Mucosa of rectum (tissue), 2 donors: ENCODE results near the gene COMMD10.
"Not testable (repeated sequence)": the region's sequence is repeated elsewhere in the genome, so short reads cannot be mapped to it uniquely, and the experiment has no call there.

Experiments used
- H3K27ac ChIP-seq, 2 donors: one replicate each; pipeline ENCODE4 v1.7.0; 2013; ENCODE audit warnings: inconsistent platforms in 2 of 2, low read depth in 2 of 2, low read length in 2 of 2
- H3K27me3 ChIP-seq, 2 donors: one replicate each; pipeline ENCODE4 v1.7.0; 2013; ENCODE audit warnings: low read length in 2 of 2; ENCODE audit not compliant: control insufficient read depth in 2 of 2, insufficient read depth in 2 of 2
- H3K36me3 ChIP-seq, 2 donors: one replicate each; pipeline ENCODE4 v1.7.0; 2013; ENCODE audit warnings: low read length in 2 of 2; ENCODE audit not compliant: control insufficient read depth in 2 of 2, insufficient read depth in 2 of 2
- H3K4me1 ChIP-seq, 2 donors: one replicate each; pipeline ENCODE4 v1.7.0; 2013; ENCODE audit warnings: low read length in 2 of 2, mild to moderate bottlenecking in 1 of 2; ENCODE audit not compliant: control insufficient read depth in 2 of 2, insufficient read depth in 2 of 2
- H3K4me3 ChIP-seq, 2 donors: one replicate each; pipeline ENCODE4 v1.7.0; 2013; ENCODE audit warnings: low read length in 2 of 2
- H3K9ac ChIP-seq, 2 donors: one replicate each; pipeline ENCODE4 v1.7.0; 2013; ENCODE audit warnings: low read length in 2 of 2, low read depth in 1 of 2, mild to moderate bottlenecking in 1 of 2
- H3K9me3 ChIP-seq, 2 donors: one replicate each; pipeline ENCODE4 v1.7.0; 2013; ENCODE audit warnings: low read length in 2 of 2; ENCODE audit not compliant: control insufficient read depth in 2 of 2
- donor health status: healthy.
- donor health status: Normal muscosa, but diverticular disease.

The COMMD10 gene

GRCh38 chr5:116062352-116062751, 22.5 kb upstream of the COMMD10 start:
- no peaks in the 10 kb centered on the region for H3K4me1 ChIP-seq
- no peak overlapping the region for H3K27ac ChIP-seq
- H3K9me3 ChIP-seq: no peaks in the 10 kb centered on the region
- H3K27me3 ChIP-seq: peaks cover 0 to 4% of the 10 kb centered on the region in 2 donors
- no peak overlapping the region for H3K4me3 ChIP-seq
- no peak overlapping the region for H3K9ac ChIP-seq
- no peaks in the 10 kb centered on the region for H3K36me3 ChIP-seq

DNA sequence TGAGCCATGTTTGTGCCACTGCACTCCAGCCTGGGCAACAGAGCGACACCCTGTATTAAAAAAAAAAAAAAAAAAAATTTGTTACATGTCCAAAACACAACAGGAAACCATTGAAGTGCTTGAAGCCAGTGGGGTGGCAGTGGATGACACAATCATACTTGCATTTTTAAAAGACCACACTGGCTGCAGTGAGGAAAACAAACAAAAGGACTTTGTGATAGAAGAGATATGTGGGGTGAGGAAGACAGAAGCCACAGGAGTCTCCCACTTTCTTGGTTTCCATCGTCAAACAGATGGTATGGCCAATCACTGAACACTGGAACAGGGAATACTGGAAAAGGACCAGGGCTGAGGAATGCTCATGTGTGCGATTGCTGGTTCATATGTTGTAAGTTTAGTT, 20.9 kb upstream of the COMMD10 start:
- Histone ChIP-seq H3K36me3 (no peaks in the 10 kb centered on the region), H3K9ac (no peak overlapping the region), H3K4me3 (no peak overlapping the region), H3K27ac (no peak overlapping the region), H3K27me3 (peaks cover 0 to 4% of the 10 kb centered on the region in 2 donors), H3K9me3 (no peaks in the 10 kb centered on the region), H3K4me1 (no peaks in the 10 kb centered on the region)

- H3K4me3 ChIP-seq: no peak overlapping the region
Observed at GRCh38 chr5:116068028-116068632, 16.7 kb upstream of the COMMD10 start.

DNA sequence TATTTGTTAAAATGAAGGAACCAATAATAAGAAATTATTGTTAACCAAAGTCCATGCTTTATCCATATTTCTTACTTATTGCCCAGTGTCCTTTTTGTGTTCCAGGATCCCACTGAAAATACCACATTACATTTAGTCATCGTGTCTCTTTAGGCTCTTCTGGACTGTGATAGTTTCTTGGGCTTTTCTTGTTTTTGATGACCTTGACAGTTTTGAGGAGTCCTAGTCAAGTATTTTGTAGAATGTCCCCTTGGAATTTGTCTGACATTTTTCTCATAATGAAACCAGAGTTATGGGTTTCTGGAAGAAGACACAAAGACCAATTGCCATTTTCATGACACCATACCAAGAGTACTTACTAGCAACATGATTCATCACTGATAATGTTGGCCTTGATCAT, 13.6 kb upstream of the COMMD10 start:
- Histone ChIP-seq H3K9me3 (no peaks in the 10 kb centered on the region), H3K9ac (no peak overlapping the region), H3K27me3 (peaks cover 3 to 4% of the 10 kb centered on the region in 2 donors), H3K36me3 (no peaks in the 10 kb centered on the region), H3K27ac (no peak overlapping the region), H3K4me3 (no peak overlapping the region), H3K4me1 (no peaks in the 10 kb centered on the region)

More at GRCh38 chr5:116068028-116068632, 16.7 kb upstream of the COMMD10 start:
- Histone ChIP-seq H3K9ac (no peak overlapping the region), H3K27ac (no peak overlapping the region), H3K36me3 (no peaks in the 10 kb centered on the region), H3K27me3 (peaks cover 3 to 4% of the 10 kb centered on the region in 2 donors), H3K9me3 (no peaks in the 10 kb centered on the region), H3K4me1 (no peaks in the 10 kb centered on the region)

DNA sequence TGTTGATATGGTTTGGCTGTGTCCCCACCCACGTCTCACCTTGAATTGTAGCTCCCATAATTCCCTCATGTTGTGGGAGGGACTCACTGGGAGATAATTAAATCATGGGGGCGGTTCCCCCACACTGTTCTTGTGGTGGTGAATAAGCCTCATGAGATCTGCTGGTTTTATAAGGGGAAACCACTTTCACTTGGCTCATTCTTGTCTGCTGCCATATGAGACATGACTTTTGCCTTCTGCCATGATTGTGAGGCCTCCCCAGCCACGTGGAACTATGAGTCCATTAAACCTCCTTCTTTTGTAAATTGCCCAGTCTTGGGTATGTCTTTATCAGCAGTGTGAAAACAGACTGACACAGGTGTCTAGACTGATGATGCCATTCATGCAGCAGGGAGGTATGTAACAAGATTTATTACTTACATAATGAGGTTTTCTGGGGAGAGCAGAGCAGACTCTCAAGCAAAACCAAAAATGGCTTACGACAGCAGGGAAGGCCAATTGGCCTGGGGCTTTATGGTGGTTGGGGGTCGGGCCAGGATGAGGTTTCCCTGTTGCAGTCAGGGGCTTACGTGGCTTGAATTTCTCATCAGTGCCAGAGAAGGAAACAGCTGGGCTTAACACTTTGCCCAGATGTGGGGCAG, 9.5 kb upstream of the COMMD10 start:
- H3K9ac ChIP-seq: no peak overlapping the region
- H3K4me3 ChIP-seq: no peak overlapping the region
- no peaks in the 10 kb centered on the region for H3K36me3 ChIP-seq
- H3K4me1 ChIP-seq: no peaks in the 10 kb centered on the region
- no peak overlapping the region for H3K27ac ChIP-seq
- H3K9me3 ChIP-seq: no peaks in the 10 kb centered on the region
- H3K27me3 ChIP-seq: peaks cover 0 to 3% of the 10 kb centered on the region in 2 donors

GRCh38 chr5:116076496-116076895, 8.3 kb upstream of the COMMD10 start:
- H3K4me1 ChIP-seq: no peaks in the 10 kb centered on the region
- no peak overlapping the region for H3K4me3 ChIP-seq
- H3K36me3 ChIP-seq: no peaks in the 10 kb centered on the region
- H3K27ac ChIP-seq: no peak overlapping the region
- peaks cover 0 to 3% of the 10 kb centered on the region in 2 donors for H3K27me3 ChIP-seq
- no peaks in the 10 kb centered on the region for H3K9me3 ChIP-seq
- no peak overlapping the region for H3K9ac ChIP-seq

- H3K36me3 ChIP-seq: no peaks in the 10 kb centered on the region
- H3K9ac ChIP-seq: no peak overlapping the region
- no peak overlapping the region for H3K4me3 ChIP-seq
- no peaks in the 10 kb centered on the region for H3K27me3 ChIP-seq
- no peak overlapping the region for H3K27ac ChIP-seq
- no peaks in the 10 kb centered on the region for H3K4me1 ChIP-seq
- H3K9me3 ChIP-seq: no peaks in the 10 kb centered on the region
Observed at GRCh38 chr5:116078199-116078598, 6.6 kb upstream of the COMMD10 start.

DNA sequence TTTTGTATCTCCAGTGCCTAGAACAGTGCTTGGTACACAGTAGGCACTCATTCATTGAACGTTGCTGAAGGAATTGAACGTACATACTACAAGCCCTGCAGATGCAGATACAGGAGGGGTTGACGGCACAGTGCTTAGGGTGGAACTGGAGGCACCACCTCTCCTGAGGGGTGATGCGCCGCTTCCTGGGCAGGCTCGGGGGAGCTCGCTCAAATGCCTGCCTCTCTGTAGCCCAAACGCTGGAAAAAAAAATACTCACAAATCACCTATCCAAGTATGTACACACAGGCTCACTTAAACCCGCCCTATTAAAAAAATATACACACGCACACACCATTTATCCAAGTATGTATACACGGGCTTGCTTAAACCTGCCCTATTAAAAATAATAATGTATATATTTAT, 536 bp upstream of the COMMD10 start:
- Histone ChIP-seq H3K36me3 (peaks cover 0 to 4% of the 10 kb centered on the region in 2 donors), H3K9me3 (no peaks in the 10 kb centered on the region), H3K27ac (no peak overlapping the region), H3K4me1 (peaks cover 7% of the 10 kb centered on the region in 2 donors), H3K27me3 (no peaks in the 10 kb centered on the region), H3K4me3 (peak overlapping the region; percentile 87 to 97), H3K9ac (peak overlapping the region; percentile 71 to 87)

- not testable (repeated sequence) for H3K27ac ChIP-seq, H3K36me3 ChIP-seq, H3K27me3 ChIP-seq, H3K4me3 ChIP-seq, H3K4me1 ChIP-seq, H3K9me3 ChIP-seq, H3K9ac ChIP-seq
Observed at GRCh38 chr5:116086309-116086708, 1.5 kb downstream of the COMMD10 start.

GRCh38 chr5:116088062-116088461, 3.2 kb downstream of the COMMD10 start:
- Histone ChIP-seq H3K4me3 (no peak overlapping the region), H3K27ac (no peak overlapping the region), H3K27me3 (no peaks in the 10 kb centered on the region), H3K4me1 (peaks cover 7% of the 10 kb centered on the region in 2 donors), H3K9me3 (no peaks in the 10 kb centered on the region), H3K9ac (no peak overlapping the region), H3K36me3 (peaks cover 9 to 19% of the 10 kb centered on the region in 2 donors)
